Amniotic stem cell (primary cell): ENCODE data around the gene QPRT.
"Not testable (repeated sequence)": the region's sequence is repeated elsewhere in the genome, so short reads cannot be mapped to it uniquely, and the experiment has no call there.

Experiments
- DNase-seq: peaks from one replicate; lab custom pipeline; 2025; lab: John Stamatoyannopoulos, UW

Gene QPRT

GRCh38 chr16:29720703-29721102 is 41.7 kb downstream of the QPRT start:
- DNase-seq = no peak

GRCh38 chr16:29721167-29721879 is 42.3 kb downstream of the QPRT start:
- DNase-seq = not testable (repeated sequence)

GRCh38 chr16:29726845-29727377 is 47.9 kb downstream of the QPRT start:
- DNase-seq = no peak

- DNase-seq = no peak
Observed at GRCh38 chr16:29727452-29727851, 48.5 kb downstream of the QPRT start.

- no peak for DNase-seq
Observed at GRCh38 chr16:29729116-29729521, 50.1 kb downstream of the QPRT start.

- no peak for DNase-seq
Observed at GRCh38 chr16:29730649-29731048, 51.7 kb downstream of the QPRT start.

GRCh38 chr16:29731768-29732601 is 53.0 kb downstream of the QPRT start:
- not testable (repeated sequence) for DNase-seq

GRCh38 chr16:29734786-29735185 is 55.8 kb downstream of the QPRT start:
- DNase-seq = no peak

- no peak for DNase-seq
Observed at GRCh38 chr16:29736112-29736511, 57.1 kb downstream of the QPRT start.

GRCh38 chr16:29736764-29737163 is 57.8 kb downstream of the QPRT start:
- no peak for DNase-seq

GRCh38 chr16:29737713-29738112 is 58.7 kb downstream of the QPRT start:
- no peak for DNase-seq

- no peak for DNase-seq
Observed at GRCh38 chr16:29738514-29738913, 59.5 kb downstream of the QPRT start.

GRCh38 chr16:29739927-29740629 is 61.1 kb downstream of the QPRT start:
- not testable (repeated sequence) for DNase-seq

GRCh38 chr16:29740630-29741015 is 61.6 kb downstream of the QPRT start:
- DNase-seq = not testable (repeated sequence)

- DNase-seq = no peak
Observed at GRCh38 chr16:29742683-29743275, 63.8 kb downstream of the QPRT start.

- no peak for DNase-seq
Observed at GRCh38 chr16:29743475-29743826, 64.5 kb downstream of the QPRT start.

- no peak for DNase-seq
Observed at GRCh38 chr16:29743827-29744531, 65.0 kb downstream of the QPRT start.

- DNase-seq = no peak
Observed at GRCh38 chr16:29744541-29745101, 65.6 kb downstream of the QPRT start.

- no peak for DNase-seq
Observed at GRCh38 chr16:29745121-29745852, 66.3 kb downstream of the QPRT start.

GRCh38 chr16:29745853-29746345 is 66.9 kb downstream of the QPRT start, which contains the start of gene C16orf54:
Gene C16orf54 (minus strand): TSS chr16:29745990. CDS start chr16:29744951, 1,039 bp downstream.
- DNase-seq = no peak
